ENCODE results near the gene MRPL52. TPM values are rescaled to one million over a fixed set of nuclear protein-coding genes. Genes with fewer than 3 reads are reported as not detected.

The MRPL52 gene
- total and polyA plus RNA-seq, 2 experiments from 2014 or later, result 44.3 to 230 TPM

- Histone ChIP-seq H3K4me3 (no peak overlapping the region), H3K27ac (peak overlapping the region; percentile 94), H3F3A (ENCODE audit: insufficient read depth) (peaks cover 84% of the 10 kb centered on the region), H4K20me1 (ENCODE audit: insufficient read depth) (no peaks in the 10 kb centered on the region), H3K4me2 (ENCODE audit: unreplicated experiment) (peak overlapping the region; percentile 14), H3K79me2 (ENCODE audit: insufficient read depth) (peaks cover 46% of the 10 kb centered on the region), H3K9me2 (ENCODE audit: insufficient read depth) (no peaks in the 10 kb centered on the region), H2AFZ (no peak overlapping the region), H3K9ac (peak overlapping the region; percentile 68), H3K36me3 (ENCODE audit: low read depth) (peaks cover 43% of the 10 kb centered on the region), H3K9me3 (ENCODE audit: low read depth) (no peaks in the 10 kb centered on the region), H3K27me3 (replicated peaks; ENCODE audit: insufficient read depth) (no peaks in the 10 kb centered on the region), H3K4me1 (ENCODE audit: insufficient read depth) (peaks cover 67% of the 10 kb centered on the region)
- no peak for DNase-seq
- in situ Hi-C loops (cut with MboI), result no loop called here
- no peak for TF ChIP-seq EZH2 (IDR thresholded peaks at IDR 0.05; ENCODE audit: insufficient read depth, poor library complexity, severe bottlenecking)
- no peak for TF ChIP-seq EZH2phosphoT487 (IDR thresholded peaks at IDR 0.05; ENCODE audit: insufficient read depth, low read depth)
- 42 to 47% methylated on average over 8 to 11 of the region's 11 CpGs for WGBS, 2 experiments (ENCODE audit: low coverage in 1 of 2, low lambda C conversion rate in 2 of 2, missing lambda C conversion rate in 2 of 2)
Measured at GRCh38 chr14:22846811-22847307, 17.2 kb downstream of the MRPL52 start.

- H3F3A ChIP-seq (ENCODE audit: insufficient read depth), result peaks cover 84% of the 10 kb centered on the region
- H3K9me3 ChIP-seq (ENCODE audit: low read depth), result no peaks in the 10 kb centered on the region
- H2AFZ ChIP-seq, result no peak overlapping the region
- H3K27me3 ChIP-seq (replicated peaks; ENCODE audit: insufficient read depth), result no peaks in the 10 kb centered on the region
- H4K20me1 ChIP-seq (ENCODE audit: insufficient read depth), result no peaks in the 10 kb centered on the region
- H3K4me1 ChIP-seq (ENCODE audit: insufficient read depth), result peaks cover 68% of the 10 kb centered on the region
- DNase-seq, result peak; percentile 83
- no peaks in the 10 kb centered on the region for H3K9me2 ChIP-seq (ENCODE audit: insufficient read depth)
- peak overlapping the region; percentile 46; the same call in 1 of the 2 replicates for H3K4me3 ChIP-seq
- peaks cover 34% of the 10 kb centered on the region for H3K36me3 ChIP-seq (ENCODE audit: low read depth)
- peak overlapping the region; percentile 100 for H3K27ac ChIP-seq
- TF ChIP-seq EZH2 (IDR thresholded peaks at IDR 0.05; ENCODE audit: insufficient read depth, poor library complexity, severe bottlenecking), result no peak
- TF ChIP-seq EZH2phosphoT487 (IDR thresholded peaks at IDR 0.05; ENCODE audit: insufficient read depth, low read depth), result no peak
- in situ Hi-C loops (cut with MboI), result no loop called here
- H3K9ac ChIP-seq, result peak overlapping the region; percentile 94
- peaks cover 36% of the 10 kb centered on the region for H3K79me2 ChIP-seq (ENCODE audit: insufficient read depth)
- H3K4me2 ChIP-seq (ENCODE audit: unreplicated experiment), result peak overlapping the region; percentile 88
- 9 to 11% methylated on average over 14 of the region's 14 CpGs for WGBS, 2 experiments (ENCODE audit: low coverage in 1 of 2, low lambda C conversion rate in 2 of 2, missing lambda C conversion rate in 2 of 2)
Measured at GRCh38 chr14:22847661-22848341, 18.1 kb downstream of the MRPL52 start.

- no peaks in the 10 kb centered on the region for H3K9me2 ChIP-seq (ENCODE audit: insufficient read depth)
- peaks cover 67% of the 10 kb centered on the region for H3K4me1 ChIP-seq (ENCODE audit: insufficient read depth)
- peaks cover 29% of the 10 kb centered on the region for H3K79me2 ChIP-seq (ENCODE audit: insufficient read depth)
- H3K4me2 ChIP-seq (ENCODE audit: unreplicated experiment), result peak overlapping the region; percentile 88
- H3K27ac ChIP-seq, result peak overlapping the region; percentile 100
- peak overlapping the region; percentile 94 for H3K9ac ChIP-seq
- TF ChIP-seq EZH2 (IDR thresholded peaks at IDR 0.05; ENCODE audit: insufficient read depth, poor library complexity, severe bottlenecking) (no peak), EZH2phosphoT487 (IDR thresholded peaks at IDR 0.05; ENCODE audit: insufficient read depth, low read depth) (no peak)
- WGBS, 2 experiments (ENCODE audit: low coverage in 1 of 2, low lambda C conversion rate in 2 of 2, missing lambda C conversion rate in 2 of 2), result 3% methylated on average over 10 to 12 of the region's 12 CpGs
- DNase-seq, result peak; percentile 88
- no peak overlapping the region for H2AFZ ChIP-seq
- in situ Hi-C loops (cut with MboI), result no loop called here
- H3F3A ChIP-seq (ENCODE audit: insufficient read depth), result peaks cover 78% of the 10 kb centered on the region
- H3K4me3 ChIP-seq, result peak overlapping the region; percentile 50
- peaks cover 27% of the 10 kb centered on the region for H3K36me3 ChIP-seq (ENCODE audit: low read depth)
- H3K27me3 ChIP-seq (replicated peaks; ENCODE audit: insufficient read depth), result no peaks in the 10 kb centered on the region
- H4K20me1 ChIP-seq (ENCODE audit: insufficient read depth), result no peaks in the 10 kb centered on the region
- no peaks in the 10 kb centered on the region for H3K9me3 ChIP-seq (ENCODE audit: low read depth)
Measured at GRCh38 chr14:22848351-22849164, 18.9 kb downstream of the MRPL52 start.

- peak overlapping the region; percentile 94 for H3K9ac ChIP-seq
- no peaks in the 10 kb centered on the region for H3K27me3 ChIP-seq (replicated peaks; ENCODE audit: insufficient read depth)
- peak overlapping the region; percentile 88 for H3K4me2 ChIP-seq (ENCODE audit: unreplicated experiment)
- peaks cover 71% of the 10 kb centered on the region for H3F3A ChIP-seq (ENCODE audit: insufficient read depth)
- in situ Hi-C loops (cut with MboI), result no loop called here
- no peak overlapping the region for H2AFZ ChIP-seq
- DNase-seq, result peak; percentile 83
- TF ChIP-seq EZH2phosphoT487 (IDR thresholded peaks at IDR 0.05; ENCODE audit: insufficient read depth, low read depth), result no peak
- no peak for TF ChIP-seq EZH2 (IDR thresholded peaks at IDR 0.05; ENCODE audit: insufficient read depth, poor library complexity, severe bottlenecking)
- H4K20me1 ChIP-seq (ENCODE audit: insufficient read depth), result no peaks in the 10 kb centered on the region
- H3K79me2 ChIP-seq (ENCODE audit: insufficient read depth), result peaks cover 21% of the 10 kb centered on the region
- no peaks in the 10 kb centered on the region for H3K9me3 ChIP-seq (ENCODE audit: low read depth)
- 6 to 8% methylated on average over 18 to 19 of the region's 19 CpGs for WGBS, 2 experiments (ENCODE audit: low coverage in 1 of 2, low lambda C conversion rate in 2 of 2, missing lambda C conversion rate in 2 of 2)
- H3K36me3 ChIP-seq (ENCODE audit: low read depth), result peaks cover 19% of the 10 kb centered on the region
- peak overlapping the region; percentile 100 for H3K27ac ChIP-seq
- H3K4me3 ChIP-seq, result 0 out of 2 replicates have a peak overlapping the region, but pooled peaks have one; percentile 50
- H3K4me1 ChIP-seq (ENCODE audit: insufficient read depth), result peaks cover 67% of the 10 kb centered on the region
- H3K9me2 ChIP-seq (ENCODE audit: insufficient read depth), result no peaks in the 10 kb centered on the region
Measured at GRCh38 chr14:22849212-22849819, 19.6 kb downstream of the MRPL52 start.

Measured in GM23248 (cell line).